Hypothalamus (tissue), 51 donors: ENCODE data around the gene CSF1.
"Not testable (repeated sequence)": the region's sequence is repeated elsewhere in the genome, so short reads cannot be mapped to it uniquely, and the experiment has no call there.

ENCODE experiments used
- DNase-seq, 51 donors: peaks; one replicate each; lab custom pipeline; 2025; lab: John Stamatoyannopoulos, UW

CSF1 gene

GRCh38 chr1:109917051-109917767 is 6.6 kb downstream of the CSF1 start:
- no peak for DNase-seq

- DNase-seq = no peak
Measured at GRCh38 chr1:109917768-109918606, 7.3 kb downstream of the CSF1 start.

- DNase-seq = no peak
Measured at GRCh38 chr1:109918671-109919070, 8.0 kb downstream of the CSF1 start.

GRCh38 chr1:109919303-109919702 is 8.7 kb downstream of the CSF1 start:
- no peak for DNase-seq

- DNase-seq = not testable (repeated sequence)
Measured at GRCh38 chr1:109920391-109920790, 9.7 kb downstream of the CSF1 start.

GRCh38 chr1:109922326-109922725 is 11.7 kb downstream of the CSF1 start:
- DNase-seq = no peak

GRCh38 chr1:109923131-109923945 is 12.7 kb downstream of the CSF1 start:
- DNase-seq = no peak

GRCh38 chr1:109923946-109924275 is 13.3 kb downstream of the CSF1 start:
- DNase-seq = no peak

- no peak for DNase-seq
Measured at GRCh38 chr1:109924316-109924715, 13.7 kb downstream of the CSF1 start.

GRCh38 chr1:109925159-109925990 is 14.7 kb downstream of the CSF1 start:
- DNase-seq = no peak

GRCh38 chr1:109926662-109927300 is 16.1 kb downstream of the CSF1 start:
- DNase-seq = no peak

GRCh38 chr1:109927356-109927755 is 16.7 kb downstream of the CSF1 start:
- no peak for DNase-seq

GRCh38 chr1:109927911-109928321 is 17.3 kb downstream of the CSF1 start:
- DNase-seq = peak in 29 of 51 donors; percentile 21 to 78 (median 51)

- no peak for DNase-seq
Measured at GRCh38 chr1:109928591-109929111, 18.0 kb downstream of the CSF1 start.

- DNase-seq = no peak
Measured at GRCh38 chr1:109929170-109929569, 18.5 kb downstream of the CSF1 start.

- no peak for DNase-seq
Measured at GRCh38 chr1:109929588-109930251, 19.1 kb downstream of the CSF1 start.

- DNase-seq = no peak
Measured at GRCh38 chr1:109930252-109930993, 19.8 kb downstream of the CSF1 start.

- peak in 24 of 51 donors; percentile 20 to 59 (median 42) for DNase-seq
Measured at GRCh38 chr1:109931189-109931731, 20.6 kb downstream of the CSF1 start.
